GM12878 (cell line): Measurements from ENCODE around the gene CTNNA3. TPM values are rescaled to one million over a fixed set of nuclear protein-coding genes. Genes with fewer than 3 reads are reported as not detected.

Source experiments
- ATAC-seq: fragments of 200-7000 bp; cut with Tn5 transposase; 3 replicates; pipeline ENCODE4 v1.9.1; 2020; ENCODE audit warnings: mild to moderate bottlenecking, moderate library complexity
- BruUV-seq: library from RNA; stranded (reverse); fragments of 400-500 nt; replicated peaks from 2 replicates; lab custom pipeline; 2021; lab: Mats Ljungman, UMichigan
- CTCF ChIA-PET: fragments of 300-600 bp; sonication (Branson Sonifier 250); formaldehyde crosslinking; extraction: SDS; loops from one replicate; lab custom pipeline; 2021; ENCODE audit warnings: inconsistent platforms; lab: Yijun Ruan, JAX
- POLR2A ChIA-PET: fragments of 350-600 bp; formaldehyde crosslinking; extraction: SDS; loops from one replicate; lab custom pipeline; 2021; ENCODE audit warnings: inconsistent platforms; lab: Charles Lee
- RAD21 ChIA-PET: fragments of 300-600 bp; sonication (Branson Sonifier 250); formaldehyde crosslinking; loops from one replicate; lab custom pipeline; 2023; ENCODE audit warnings: antibody characterized with exemption; ENCODE audit not compliant: unreplicated experiment; lab: Charles Lee
- SMC1A ChIA-PET: fragments of 300-600 bp; sonication (Branson Sonifier 250); formaldehyde crosslinking; loops from one replicate; lab custom pipeline; 2023; ENCODE audit not compliant: unreplicated experiment, uncharacterized antibody; lab: Charles Lee
- DNase-seq: peaks from one replicate; pipeline ENCODE4 v3.0.0-alpha.2; 2011; ENCODE audit warnings: low read depth, low spot score
- FAIRE-seq: peaks from 3 replicates; lab custom pipeline; 2011; peaks lifted over from hg19 to GRCh38; lab: Jason Lieb, UNC
- H2AFZ ChIP-seq: 2 replicates; pipeline ENCODE4 v1.6.0; 2011; ENCODE audit warnings: low read depth, low read length, control low read depth; ENCODE audit not compliant: control insufficient read depth
- H3K27ac ChIP-seq: 2 replicates; pipeline ENCODE4 v1.5.1; 2011; ENCODE audit warnings: control low read depth; ENCODE audit not compliant: control insufficient read depth, insufficient read depth
- H3K27me3 ChIP-seq, 2 experiments: replicated peaks in 1 of 2; 2 replicates each; pipeline versions ENCODE4 v1.6.0 to v1.6.1; 2011; ENCODE audit warnings: low read length in 1 of 2; ENCODE audit not compliant: control insufficient read depth in 2 of 2, insufficient read depth in 2 of 2
- H3K36me3 ChIP-seq, 2 experiments: 2 replicates each; pipeline ENCODE4 v1.5.1; 2011; ENCODE audit warnings: low read length in 1 of 2; ENCODE audit not compliant: control insufficient read depth in 2 of 2, insufficient read depth in 2 of 2
- H3K4me1 ChIP-seq: 2 replicates; pipeline ENCODE4 v1.6.1; 2011; ENCODE audit warnings: mild to moderate bottlenecking, low read length, moderate library complexity, mixed read lengths; ENCODE audit not compliant: control insufficient read depth, insufficient read depth
- H3K4me2 ChIP-seq: 2 replicates; pipeline ENCODE4 v1.6.0; 2011; ENCODE audit warnings: control low read depth; ENCODE audit not compliant: control insufficient read depth, insufficient read depth
- H3K4me3 ChIP-seq: fragments of 200-600 bp; sonication (generic); 2 replicates; pipeline ENCODE4 v1.5.1; 2016
- H3K79me2 ChIP-seq: 2 replicates; pipeline ENCODE4 v1.6.0; 2011; ENCODE audit warnings: low read length; ENCODE audit not compliant: control insufficient read depth, insufficient read depth
- H3K9ac ChIP-seq: 2 replicates; pipeline ENCODE4 v1.8.0; 2011; ENCODE audit warnings: low read length, control low read depth, mixed read lengths; ENCODE audit not compliant: control insufficient read depth, insufficient read depth
- H3K9me3 ChIP-seq: replicated peaks from 3 replicates; pipeline ENCODE4 v1.5.1; 2011; ENCODE audit warnings: mild to moderate bottlenecking, low read length; ENCODE audit not compliant: control insufficient read depth, insufficient read depth
- H4K20me1 ChIP-seq: 2 replicates; pipeline ENCODE4 v1.6.0; 2011; ENCODE audit not compliant: control insufficient read depth, insufficient read depth
- BMI1 ChIP-seq: fragments of 450-650 bp; IDR thresholded peaks from 2 replicates; pipeline ENCODE4 v1.6.1; 2016; ENCODE audit warnings: mild to moderate bottlenecking, moderate library complexity, borderline replicate concordance
- GABPA ChIP-seq: IDR thresholded peaks from 2 replicates; pipeline ENCODE4 v1.6.1; 2014; ENCODE audit warnings: antibody characterized with exemption, low read depth, mild to moderate bottlenecking, inconsistent platforms
- IKZF2 ChIP-seq, 2 experiments: fragments of 450-650 bp; IDR thresholded peaks; 2 replicates each; pipeline ENCODE4 v1.6.1; 2017; ENCODE audit warnings: mild to moderate bottlenecking in 2 of 2, moderate library complexity in 2 of 2
- MXI1 ChIP-seq: fragments of 150-350 bp; IDR thresholded peaks from 2 replicates; pipeline ENCODE4 v1.6.1; 2011; ENCODE audit warnings: low read depth, mild to moderate bottlenecking, inconsistent platforms, low read length, improper control_type of control experiment
- NFXL1 ChIP-seq: fragments of 450-650 bp; IDR thresholded peaks from 2 replicates; pipeline ENCODE4 v1.6.1; 2017; ENCODE audit warnings: antibody characterized with exemption, mild to moderate bottlenecking, borderline replicate concordance
- RAD21 ChIP-seq: IDR thresholded peaks from 2 replicates; pipeline ENCODE4 v1.6.1; 2011; ENCODE audit warnings: mild to moderate bottlenecking, low read depth, low read length, moderate library complexity; ENCODE audit not compliant: insufficient read depth
- SMAD5 ChIP-seq: IDR thresholded peaks from 2 replicates; pipeline ENCODE4 v1.6.1; 2016; ENCODE audit warnings: antibody characterized with exemption, low read depth
- SREBF2 ChIP-seq: IDR thresholded peaks from 2 replicates; pipeline ENCODE4 v1.6.1; 2012; ENCODE audit warnings: mild to moderate bottlenecking, low read length
- WGBS: methylation state at CpG from one replicate; pipeline ENCODE4 v1.1.6; 2016; ENCODE audit warnings: low lambda C conversion rate; ENCODE audit not compliant: insufficient replicate concordance, insufficient coverage; ENCODE audit errors: missing lambda C conversion rate; 5-methylcytosine and 5-hydroxymethylcytosine counted together
- in situ Hi-C: fragments of 300-500 bp; cut with MboI; formaldehyde crosslinking; loops from 9 replicates; pipeline ENCODE4 v1.14.3; 2018; ENCODE audit warnings: mixed read lengths
- intact Hi-C: fragments of 100-400 bp; cut with micrococcal nuclease; formaldehyde crosslinking; loops from one replicate; pipeline ENCODE4 v1.14.2; 2022; ENCODE audit not compliant: unreplicated experiment
- polyA plus RNA-seq, 11 experiments: library from polyadenylated mRNA; depleted of rRNA in 4 of 11; unstranded in 6 of 11; stranded (reverse) in 5 of 11; fragments of >200 nt; fragmentation: Nextera tagmentation in 4 of 11; fragmentation: Illumina TruSeq in 1 of 11; extraction: Ambion mirVana in 4 of 11; extraction: Trizol in 1 of 11; gene quantifications; 1 replicate in 1 of 11; 2 replicates in 10 of 11; pipeline versions ENCODE4 v1.2.1 to v1.2.3, GENCODE V29; 2011 to 2016; ENCODE audit warnings: inconsistent platforms in 2 of 11, missing spikeins in 2 of 11, low read depth in 1 of 11
- total RNA-seq, 4 experiments: library from RNA; depleted of rRNA in 3 of 4; stranded (reverse); fragments of >200 nt in 3 of 4; fragmentation: Illumina TruSeq in 1 of 4; extraction: Trizol in 1 of 4; gene quantifications; 2 replicates each; pipeline versions ENCODE4 v1.2.1 to v1.2.3, GENCODE V29; 2013 to 2021
- TF ChIP-seq, protein P1 (sequence below): IDR thresholded peaks from 2 replicates; pipeline ENCODE4 v1.6.1; 2012; ENCODE audit warnings: improper control_type of control experiment, low read depth, low read length; ENCODE audit not compliant: insufficient replicate concordance
- TF ChIP-seq, protein P2 (sequence below): fragments of 450-650 bp; IDR thresholded peaks from 2 replicates; pipeline ENCODE4 v1.6.1; 2016; ENCODE audit warnings: mild to moderate bottlenecking

CTNNA3 gene
- total and polyA plus RNA-seq, 10 of the 15 experiments (the other 5 are each of a cell fraction or from before 2014, with no cell fraction given): under 0.01 to 4.5 (median 0.22) TPM; not detected in 2

DNA sequence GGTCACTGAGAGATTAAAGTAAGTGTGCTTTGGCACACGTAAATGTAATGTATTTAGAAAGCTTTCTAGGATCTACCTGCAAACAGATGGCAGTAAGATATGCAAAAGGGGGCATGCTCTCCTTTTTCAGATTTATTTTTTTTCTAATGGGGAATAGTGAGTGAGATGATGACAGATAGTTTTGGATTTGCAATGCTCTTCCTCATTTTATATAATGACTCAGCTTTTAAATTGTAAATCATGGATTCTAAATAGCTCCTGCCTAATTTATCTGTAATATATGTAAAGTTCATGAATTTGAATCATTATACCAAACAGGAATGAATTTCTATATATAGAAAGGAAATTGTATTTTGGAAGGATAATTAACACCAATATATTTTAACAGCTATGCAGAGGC, 1731.8 kb downstream of the CTNNA3 start:
- Histone ChIP-seq H3K36me3 (no peaks in the 10 kb centered on the region), H3K27me3 (no peaks in the 10 kb centered on the region), H3K9ac (no peak overlapping the region), H3K9me3 (no peaks in the 10 kb centered on the region), H2AFZ (no peak overlapping the region), H3K4me1 (no peaks in the 10 kb centered on the region), H4K20me1 (no peaks in the 10 kb centered on the region), H3K79me2 (no peaks in the 10 kb centered on the region), H3K4me2 (no peak overlapping the region), H3K4me3 (no peak overlapping the region), H3K27ac (no peak overlapping the region)
- TF ChIP-seq RAD21 (no peak), IKZF2 (IDR thresholded peaks at IDR 0.05) (no peak), GABPA (no peak), NFXL1 (no peak), MXI1 (no peak), BMI1 (no peak), SMAD5 (no peak), SREBF2 (no peak)
- TF ChIP-seq, protein P1, sequence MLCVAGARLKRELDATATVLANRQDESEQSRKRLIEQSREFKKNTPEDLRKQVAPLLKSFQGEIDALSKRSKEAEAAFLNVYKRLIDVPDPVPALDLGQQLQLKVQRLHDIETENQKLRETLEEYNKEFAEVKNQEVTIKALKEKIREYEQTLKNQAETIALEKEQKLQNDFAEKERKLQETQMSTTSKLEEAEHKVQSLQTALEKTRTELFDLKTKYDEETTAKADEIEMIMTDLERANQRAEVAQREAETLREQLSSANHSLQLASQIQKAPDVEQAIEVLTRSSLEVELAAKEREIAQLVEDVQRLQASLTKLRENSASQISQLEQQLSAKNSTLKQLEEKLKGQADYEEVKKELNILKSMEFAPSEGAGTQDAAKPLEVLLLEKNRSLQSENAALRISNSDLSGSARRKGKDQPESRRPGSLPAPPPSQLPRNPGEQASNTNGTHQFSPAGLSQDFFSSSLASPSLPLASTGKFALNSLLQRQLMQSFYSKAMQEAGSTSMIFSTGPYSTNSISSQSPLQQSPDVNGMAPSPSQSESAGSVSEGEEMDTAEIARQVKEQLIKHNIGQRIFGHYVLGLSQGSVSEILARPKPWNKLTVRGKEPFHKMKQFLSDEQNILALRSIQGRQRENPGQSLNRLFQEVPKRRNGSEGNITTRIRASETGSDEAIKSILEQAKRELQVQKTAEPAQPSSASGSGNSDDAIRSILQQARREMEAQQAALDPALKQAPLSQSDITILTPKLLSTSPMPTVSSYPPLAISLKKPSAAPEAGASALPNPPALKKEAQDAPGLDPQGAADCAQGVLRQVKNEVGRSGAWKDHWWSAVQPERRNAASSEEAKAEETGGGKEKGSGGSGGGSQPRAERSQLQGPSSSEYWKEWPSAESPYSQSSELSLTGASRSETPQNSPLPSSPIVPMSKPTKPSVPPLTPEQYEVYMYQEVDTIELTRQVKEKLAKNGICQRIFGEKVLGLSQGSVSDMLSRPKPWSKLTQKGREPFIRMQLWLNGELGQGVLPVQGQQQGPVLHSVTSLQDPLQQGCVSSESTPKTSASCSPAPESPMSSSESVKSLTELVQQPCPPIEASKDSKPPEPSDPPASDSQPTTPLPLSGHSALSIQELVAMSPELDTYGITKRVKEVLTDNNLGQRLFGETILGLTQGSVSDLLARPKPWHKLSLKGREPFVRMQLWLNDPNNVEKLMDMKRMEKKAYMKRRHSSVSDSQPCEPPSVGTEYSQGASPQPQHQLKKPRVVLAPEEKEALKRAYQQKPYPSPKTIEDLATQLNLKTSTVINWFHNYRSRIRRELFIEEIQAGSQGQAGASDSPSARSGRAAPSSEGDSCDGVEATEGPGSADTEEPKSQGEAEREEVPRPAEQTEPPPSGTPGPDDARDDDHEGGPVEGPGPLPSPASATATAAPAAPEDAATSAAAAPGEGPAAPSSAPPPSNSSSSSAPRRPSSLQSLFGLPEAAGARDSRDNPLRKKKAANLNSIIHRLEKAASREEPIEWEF: no peak
- TF ChIP-seq, protein P2, sequence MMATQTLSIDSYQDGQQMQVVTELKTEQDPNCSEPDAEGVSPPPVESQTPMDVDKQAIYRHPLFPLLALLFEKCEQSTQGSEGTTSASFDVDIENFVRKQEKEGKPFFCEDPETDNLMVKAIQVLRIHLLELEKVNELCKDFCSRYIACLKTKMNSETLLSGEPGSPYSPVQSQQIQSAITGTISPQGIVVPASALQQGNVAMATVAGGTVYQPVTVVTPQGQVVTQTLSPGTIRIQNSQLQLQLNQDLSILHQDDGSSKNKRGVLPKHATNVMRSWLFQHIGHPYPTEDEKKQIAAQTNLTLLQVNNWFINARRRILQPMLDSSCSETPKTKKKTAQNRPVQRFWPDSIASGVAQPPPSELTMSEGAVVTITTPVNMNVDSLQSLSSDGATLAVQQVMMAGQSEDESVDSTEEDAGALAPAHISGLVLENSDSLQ: no peak
- ATAC-seq (no peak), FAIRE-seq (no peak), DNase-seq (no peak)
- in situ Hi-C loops: no loop called here
- ChIA-PET POLR2A (no interaction called here), CTCF (no interaction called here), SMC1A (no interaction called here), RAD21 (no interaction called here)
- intact Hi-C loops: no loop called here
- WGBS: 4% methylated on average over 1 of the region's 1 CpG
- BruUV-seq: no TSS peak
